Neural crest cell (in vitro differentiated cells): Measurements from ENCODE around the gene BEAN1. TPM values are rescaled to one million over a fixed set of nuclear protein-coding genes. Genes with fewer than 3 reads are reported as not detected.

ENCODE experiments used
- DNase-seq: peaks from one replicate; pipeline ENCODE4 v3.0.0; 2021; ENCODE audit warnings: low read depth, mixed read lengths, low spot score
- H3K27ac Mint-ChIP-seq: one replicate; pipeline ENCODE4 v1.8.0; 2021; ENCODE audit warnings: mild to moderate bottlenecking, mixed read lengths; ENCODE audit not compliant: unreplicated experiment
- H3K27me3 Mint-ChIP-seq: 2 replicates; pipeline ENCODE4 v1.8.0; 2021; ENCODE audit warnings: low read depth, mild to moderate bottlenecking, mixed read lengths
- H3K36me3 Mint-ChIP-seq: 2 replicates; pipeline ENCODE4 v1.8.0; 2021; ENCODE audit warnings: low read depth, mild to moderate bottlenecking, mixed read lengths
- H3K4me1 Mint-ChIP-seq: 2 replicates; pipeline ENCODE4 v1.8.0; 2021; ENCODE audit warnings: mixed read lengths
- H3K4me3 Mint-ChIP-seq: one replicate; pipeline ENCODE4 v1.8.0; 2021; ENCODE audit warnings: mild to moderate bottlenecking, mixed read lengths
- H3K9me3 Mint-ChIP-seq: 2 replicates; pipeline ENCODE4 v1.8.0; 2021; ENCODE audit warnings: mixed read lengths
- CTCF ChIP-seq: fragments of 200-600 bp; sonication (generic); conservative IDR thresholded peaks from 2 replicates; pipeline ENCODE4 v1.5.0; 2021; ENCODE audit warnings: antibody characterized with exemption, mild to moderate bottlenecking
- total RNA-seq: library from RNA; stranded (reverse); gene quantifications from 2 replicates; pipeline ENCODE4 v1.2.1, GENCODE V29; 2021

The BEAN1 gene
- total RNA-seq, 1 donor from 2014 or later = 1.5 TPM

- no peak for TF ChIP-seq CTCF
- H3K9me3 Mint-ChIP-seq = no peaks in the 10 kb centered on the region
- H3K4me1 Mint-ChIP-seq = peaks cover 14% of the 10 kb centered on the region
- H3K27ac Mint-ChIP-seq = no peak overlapping the region
- no peaks in the 10 kb centered on the region for H3K36me3 Mint-ChIP-seq
- no peak overlapping the region for H3K4me3 Mint-ChIP-seq
- peaks cover 50% of the 10 kb centered on the region for H3K27me3 Mint-ChIP-seq
- DNase-seq = no peak
These were observed 4.7 kb downstream of the BEAN1 start for GRCh38 chr16:66431760-66432159.

- no peak for DNase-seq
- no peak for TF ChIP-seq CTCF
- Mint-ChIP-seq H3K4me1 (peaks cover 14% of the 10 kb centered on the region), H3K4me3 (no peak overlapping the region), H3K36me3 (no peaks in the 10 kb centered on the region), H3K9me3 (no peaks in the 10 kb centered on the region), H3K27me3 (peaks cover 50% of the 10 kb centered on the region), H3K27ac (no peak overlapping the region)
These were observed 5.3 kb downstream of the BEAN1 start for GRCh38 chr16:66432429-66432828.

GRCh38 chr16:66434619-66435430, 7.7 kb downstream of the BEAN1 start:
- Mint-ChIP-seq H3K4me1 (peaks cover 14% of the 10 kb centered on the region), H3K4me3 (no peak overlapping the region), H3K27ac (no peak overlapping the region), H3K9me3 (no peaks in the 10 kb centered on the region), H3K27me3 (peaks cover 26% of the 10 kb centered on the region), H3K36me3 (no peaks in the 10 kb centered on the region)
- DNase-seq = no peak
- TF ChIP-seq CTCF = no peak

- no peak for DNase-seq
- Mint-ChIP-seq H3K36me3 (no peaks in the 10 kb centered on the region), H3K27me3 (peaks cover 17% of the 10 kb centered on the region), H3K4me1 (peaks cover 14% of the 10 kb centered on the region), H3K4me3 (no peak overlapping the region), H3K27ac (no peak overlapping the region), H3K9me3 (no peaks in the 10 kb centered on the region)
- no peak for TF ChIP-seq CTCF
These were observed 8.8 kb downstream of the BEAN1 start for GRCh38 chr16:66435896-66436295.

GRCh38 chr16:66437391-66437945, 10.4 kb downstream of the BEAN1 start:
- no peaks in the 10 kb centered on the region for H3K9me3 Mint-ChIP-seq
- no peak for DNase-seq
- no peaks in the 10 kb centered on the region for H3K36me3 Mint-ChIP-seq
- peaks cover 14% of the 10 kb centered on the region for H3K4me1 Mint-ChIP-seq
- TF ChIP-seq CTCF = no peak
- H3K4me3 Mint-ChIP-seq = no peak overlapping the region
- H3K27me3 Mint-ChIP-seq = peaks cover 6% of the 10 kb centered on the region
- no peak overlapping the region for H3K27ac Mint-ChIP-seq
